Inferior parietal cortex (tissue), 1 donor: ENCODE results near the gene CBX8.
"Not testable (repeated sequence)": the region's sequence is repeated elsewhere in the genome, so short reads cannot be mapped to it uniquely, and the experiment has no call there.

ENCODE experiments used
- DNase-seq: peaks from one replicate; pipeline ENCODE4 v3.0.0-alpha.2; 2016; ENCODE audit errors: extremely low spot score

CBX8 gene

DNA sequence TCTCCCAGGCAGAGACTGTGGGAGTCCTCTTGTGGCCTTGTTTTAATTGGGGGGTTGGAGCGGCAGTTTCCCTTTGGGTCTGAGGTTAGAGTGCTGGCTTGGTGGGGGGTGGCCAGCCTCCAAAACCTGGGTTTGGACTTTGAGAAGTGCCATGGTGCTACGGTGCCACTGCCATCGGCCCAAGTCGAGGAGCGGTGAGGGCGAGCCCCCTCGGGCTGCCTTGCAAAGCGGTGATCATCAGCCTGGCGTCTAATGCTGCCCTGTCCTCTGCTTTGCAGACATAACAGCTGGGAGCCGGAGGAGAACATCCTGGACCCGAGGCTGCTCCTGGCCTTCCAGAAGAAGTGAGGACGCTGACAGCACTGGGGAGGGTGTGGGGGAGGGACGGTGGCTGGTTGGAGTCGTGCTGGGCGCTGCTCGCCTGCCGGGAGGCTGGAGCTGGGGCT lies 17.8 kb downstream of the CBX8 start:
- DNase-seq: no peak

DNA sequence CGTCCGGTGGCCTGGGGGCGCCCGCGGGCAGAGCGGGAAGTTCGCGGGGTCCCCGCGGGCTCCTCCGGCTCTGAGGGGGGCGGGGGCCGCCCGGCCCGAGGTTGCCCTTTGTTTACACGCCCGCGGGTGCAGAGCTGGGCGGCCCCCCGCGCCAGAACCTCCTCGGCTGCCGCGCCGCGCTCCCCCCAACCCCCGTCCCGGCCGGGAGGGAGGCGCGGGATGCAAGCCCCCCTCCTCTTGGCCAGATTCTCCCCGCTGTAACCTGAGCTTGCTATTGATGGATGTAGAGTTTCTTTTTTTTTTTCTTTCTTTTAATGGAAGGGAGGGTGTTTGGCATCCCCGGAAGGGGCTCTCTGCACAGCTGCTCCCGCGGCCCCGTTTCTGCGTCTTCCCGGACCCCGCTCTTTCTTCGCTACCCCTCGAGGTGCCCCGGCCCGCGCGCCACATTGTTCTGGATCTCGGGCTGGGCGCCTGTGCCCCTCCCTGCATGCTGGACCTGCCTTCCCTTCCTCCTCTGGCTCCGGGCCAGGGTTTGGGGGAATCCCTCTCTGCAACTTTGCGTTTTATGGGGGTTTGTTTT lies 18.3 kb downstream of the CBX8 start:
- DNase-seq: no peak

DNA sequence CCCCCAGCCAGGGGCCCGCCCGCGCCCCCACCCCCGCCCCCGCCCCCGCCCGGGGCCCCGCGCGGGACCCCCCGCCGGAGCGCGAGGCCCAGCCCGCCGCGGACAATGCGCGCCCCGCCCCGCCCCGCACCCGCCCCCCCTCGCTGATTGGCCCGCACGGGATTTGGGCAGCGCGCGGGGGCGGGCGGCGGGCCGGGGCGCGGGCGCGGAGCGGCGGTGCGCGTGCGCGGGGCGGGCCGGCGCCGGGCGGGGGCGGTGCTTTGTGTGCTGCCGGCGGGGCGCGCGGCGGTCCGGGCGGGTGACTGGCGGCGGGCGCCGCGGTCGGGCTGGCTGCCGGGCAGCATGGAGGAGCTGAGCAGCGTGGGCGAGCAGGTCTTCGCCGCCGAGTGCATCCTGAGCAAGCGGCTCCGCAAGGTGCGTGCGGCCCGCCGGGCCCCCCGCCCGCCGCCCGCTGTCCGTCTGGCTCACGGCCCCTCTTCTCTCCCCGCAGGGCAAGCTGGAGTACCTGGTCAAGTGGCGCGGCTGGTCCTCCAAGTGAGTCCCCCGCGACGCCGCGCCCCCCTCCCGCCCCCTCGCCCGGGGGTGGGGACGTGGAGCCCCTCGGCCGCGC lies 18.9 kb downstream of the CBX8 start, which contains the start of gene CBX2:
Gene CBX2 (plus strand): TSS at position 255 of the 610 bp plus-strand sequence. CDS start 88 bp downstream, at position 343.
- peak; percentile 25 for DNase-seq

DNA sequence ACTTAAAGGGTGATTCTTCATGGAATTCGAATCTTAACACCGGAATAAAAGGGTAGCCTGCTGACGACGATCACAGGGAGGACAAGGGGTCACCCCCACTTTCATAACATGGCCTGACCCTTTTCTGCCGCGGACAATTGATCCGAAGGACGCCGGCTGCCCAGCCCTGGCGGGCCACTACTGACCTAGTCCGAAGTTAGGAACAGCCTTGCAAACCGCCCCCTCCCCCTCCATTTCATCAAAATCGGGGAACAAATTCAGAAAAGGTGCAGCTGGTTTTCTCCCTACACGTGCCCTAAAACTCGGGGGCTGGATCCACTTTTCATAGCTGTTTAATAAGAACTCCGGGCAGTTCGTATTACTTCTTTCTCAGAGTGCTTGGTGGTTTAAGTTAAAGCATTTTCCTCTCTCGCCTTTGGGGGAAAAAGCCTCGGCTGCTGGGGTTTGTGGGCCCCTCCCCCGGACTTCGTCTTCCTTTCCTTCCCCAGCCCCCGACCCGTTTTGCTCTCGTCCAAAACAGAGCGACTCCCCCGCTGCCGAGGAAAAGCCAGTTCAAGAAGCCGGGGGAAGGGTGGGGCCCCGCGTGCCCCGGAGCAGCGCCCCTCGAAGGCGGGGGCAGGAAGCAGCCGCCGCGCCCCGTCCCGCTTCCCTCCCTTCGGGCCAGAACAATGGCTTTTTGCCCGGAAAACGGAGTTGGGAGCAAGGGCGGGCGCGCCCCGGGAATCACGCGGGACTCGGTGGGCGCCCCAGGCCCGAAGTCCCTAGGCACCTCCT lies 19.6 kb downstream of the CBX8 start:
- peak; percentile 57 for DNase-seq

DNA sequence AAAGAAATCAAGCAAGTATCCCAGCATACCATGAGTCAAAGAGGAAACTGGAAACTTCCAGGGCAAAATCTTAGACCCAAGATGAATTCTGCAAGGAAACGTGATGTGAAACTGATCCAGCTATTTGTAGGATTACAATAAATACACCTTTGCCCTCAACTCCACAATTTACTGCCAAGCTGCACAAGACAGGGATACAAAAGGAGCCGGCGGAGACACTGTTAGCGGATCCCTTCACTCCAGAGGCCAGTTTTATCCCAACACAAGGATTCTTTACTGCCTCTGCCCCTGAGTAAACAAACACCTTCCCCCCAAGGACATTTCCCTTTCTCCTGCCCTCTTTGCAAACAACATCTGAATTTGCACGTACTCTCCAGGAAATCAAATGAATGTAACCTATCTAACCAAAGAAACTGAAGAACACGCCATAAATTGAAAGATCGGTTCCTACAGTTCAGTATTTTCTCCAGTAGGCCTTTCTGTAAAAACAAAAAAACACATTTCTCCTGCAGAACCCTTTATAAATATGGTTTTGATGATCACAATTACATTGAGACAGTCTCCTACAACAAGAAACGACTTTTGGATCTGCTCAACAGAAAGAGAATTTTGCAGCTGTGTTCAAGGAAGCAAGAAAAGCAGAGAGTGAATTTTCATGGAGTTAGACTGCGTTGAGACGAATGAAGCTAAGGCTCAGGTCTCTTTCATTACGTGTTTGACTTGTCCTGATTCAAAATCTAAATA lies 20.3 kb downstream of the CBX8 start:
- no peak for DNase-seq

DNA sequence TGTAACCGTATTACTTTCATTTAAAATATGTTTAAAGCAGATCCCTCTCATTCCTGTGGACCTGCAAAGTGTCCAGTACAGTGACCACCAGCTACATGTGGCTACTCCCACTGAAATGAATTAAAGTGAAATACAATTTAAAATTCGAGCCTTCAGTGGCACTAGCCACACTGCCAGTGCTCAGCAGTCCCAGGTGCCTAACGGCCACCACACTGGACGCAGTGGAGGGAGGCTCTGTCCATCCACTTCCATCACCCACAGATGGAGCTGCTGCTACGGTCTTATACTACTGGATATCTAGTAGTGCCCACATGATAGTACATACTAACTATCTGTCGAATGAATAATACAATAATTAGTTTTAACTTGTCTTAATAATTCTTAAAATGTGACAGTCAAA lies 21.2 kb downstream of the CBX8 start:
- no peak for DNase-seq

DNA sequence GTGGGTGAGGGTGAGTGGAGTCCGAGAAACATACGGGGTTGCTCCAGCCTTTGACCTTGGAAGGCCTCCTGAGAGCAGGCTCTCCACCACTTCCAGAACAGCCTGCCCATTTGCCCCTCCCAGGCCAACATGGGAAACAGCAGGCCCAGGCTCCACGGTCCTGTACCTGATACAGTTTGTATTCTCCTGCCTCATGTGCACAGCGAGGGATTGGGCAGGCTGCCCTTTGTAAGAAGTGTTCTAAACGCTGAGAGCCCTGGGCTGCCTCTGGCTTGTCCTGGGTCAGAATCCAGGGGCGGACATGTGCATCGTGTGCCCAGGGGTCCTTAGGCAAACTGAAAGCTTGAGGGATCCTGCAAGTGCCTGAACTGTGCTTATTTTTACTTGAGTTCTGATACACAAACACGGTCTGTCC lies 22.3 kb downstream of the CBX8 start:
- DNase-seq: no peak

DNA sequence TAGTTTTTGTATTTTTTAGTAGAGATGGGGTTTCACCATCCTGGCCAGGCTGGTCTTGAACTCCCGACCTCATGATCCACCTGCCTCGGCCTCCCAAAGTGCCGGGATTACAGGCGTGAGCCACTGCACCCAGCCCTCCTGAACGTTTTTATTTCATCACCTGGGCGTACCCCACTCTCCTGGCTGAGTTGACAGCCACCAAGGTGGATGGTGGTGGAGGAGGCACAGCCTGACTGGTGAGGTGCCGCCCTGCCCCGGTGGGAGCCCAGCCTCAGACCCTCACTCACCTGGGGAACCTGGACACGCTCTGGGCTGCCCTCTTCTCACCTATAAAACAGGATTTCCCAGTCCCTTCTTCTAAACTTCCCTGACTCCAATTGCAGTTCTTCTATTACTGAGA lies 24.2 kb downstream of the CBX8 start:
- DNase-seq: not testable (repeated sequence)

DNA sequence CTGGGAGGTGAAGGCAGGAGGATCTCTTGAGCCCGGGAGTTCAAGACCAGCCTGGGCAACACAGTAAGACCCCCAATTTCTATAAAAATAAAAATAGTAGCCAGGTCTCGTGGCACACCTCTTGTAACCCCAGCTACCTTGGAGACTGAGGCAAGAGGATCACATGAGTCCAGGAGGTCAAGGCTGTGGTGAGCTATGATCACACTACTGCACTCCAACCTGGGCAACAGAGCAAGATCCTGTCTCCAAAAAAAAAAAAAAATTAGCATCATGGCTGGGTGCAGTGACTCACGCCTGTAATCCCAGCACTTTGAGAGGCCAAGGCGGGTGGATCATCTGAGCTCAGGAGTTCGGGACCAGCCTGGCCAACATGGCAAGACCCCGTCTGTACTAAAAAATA lies 25.6 kb downstream of the CBX8 start:
- no peak for DNase-seq

DNA sequence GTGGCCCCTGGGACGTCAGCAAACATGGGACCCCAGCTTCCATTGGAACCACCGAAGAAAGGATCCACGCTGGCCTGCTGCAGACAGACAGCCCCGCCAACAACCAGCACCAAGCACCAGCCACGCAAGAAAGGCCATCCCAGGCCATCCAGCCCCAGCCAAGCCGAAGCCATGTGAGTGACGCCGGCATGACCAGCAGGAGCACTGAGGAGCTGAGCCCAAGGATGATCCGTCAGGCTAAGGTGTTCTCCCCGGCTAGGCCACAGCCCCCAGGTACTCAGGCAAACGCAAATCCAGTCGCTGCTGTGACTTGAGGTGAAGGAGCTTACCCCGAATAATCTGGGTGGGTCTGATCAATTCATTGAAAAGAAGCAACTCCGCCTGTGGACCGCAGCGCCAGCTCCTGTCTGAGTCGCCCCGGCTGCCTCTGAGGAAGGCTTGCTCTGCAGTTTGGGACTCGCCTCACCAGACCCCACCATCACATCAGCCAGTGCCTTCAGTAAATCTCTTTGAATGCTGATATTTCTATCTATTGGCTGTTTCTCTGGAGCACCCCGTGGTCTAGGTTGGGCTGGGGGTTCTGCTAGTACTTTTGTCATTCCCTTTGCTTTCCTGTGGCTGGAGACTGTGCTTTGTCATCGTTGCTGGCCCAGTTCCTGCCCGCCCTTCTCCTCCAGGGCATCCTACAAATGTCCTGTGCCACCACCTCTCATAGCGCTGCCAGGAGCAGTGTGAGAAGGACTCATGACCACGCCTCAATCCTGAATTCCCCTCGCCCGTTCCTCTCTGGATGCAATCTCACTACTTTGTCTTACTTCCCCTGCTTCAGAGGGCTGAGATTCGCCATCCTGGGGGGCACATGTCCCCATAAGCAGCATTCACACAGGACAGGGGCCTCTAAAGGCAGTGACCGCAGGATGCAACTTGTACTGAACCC lies 27.0 kb downstream of the CBX8 start:
- no peak for DNase-seq

DNA sequence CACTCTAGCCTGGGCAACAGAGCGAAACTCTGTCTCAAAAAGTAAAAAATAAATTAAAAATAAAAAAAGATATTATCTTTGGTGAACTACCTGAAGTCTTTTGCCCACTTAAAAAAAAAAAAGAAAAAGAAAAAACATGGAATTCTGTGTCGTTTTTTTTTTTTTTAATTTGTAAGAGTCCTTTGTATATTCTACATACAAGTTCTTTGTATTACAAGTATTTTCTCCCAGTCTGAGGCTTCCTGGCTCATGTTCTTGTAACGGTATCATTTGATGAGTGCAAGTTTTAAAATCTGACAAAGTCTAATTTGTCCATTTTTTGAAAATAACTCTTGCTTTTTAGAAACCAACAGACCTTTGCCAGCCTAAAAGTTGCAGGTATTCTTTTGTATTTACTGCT lies 31.2 kb downstream of the CBX8 start:
- no peak for DNase-seq

DNA sequence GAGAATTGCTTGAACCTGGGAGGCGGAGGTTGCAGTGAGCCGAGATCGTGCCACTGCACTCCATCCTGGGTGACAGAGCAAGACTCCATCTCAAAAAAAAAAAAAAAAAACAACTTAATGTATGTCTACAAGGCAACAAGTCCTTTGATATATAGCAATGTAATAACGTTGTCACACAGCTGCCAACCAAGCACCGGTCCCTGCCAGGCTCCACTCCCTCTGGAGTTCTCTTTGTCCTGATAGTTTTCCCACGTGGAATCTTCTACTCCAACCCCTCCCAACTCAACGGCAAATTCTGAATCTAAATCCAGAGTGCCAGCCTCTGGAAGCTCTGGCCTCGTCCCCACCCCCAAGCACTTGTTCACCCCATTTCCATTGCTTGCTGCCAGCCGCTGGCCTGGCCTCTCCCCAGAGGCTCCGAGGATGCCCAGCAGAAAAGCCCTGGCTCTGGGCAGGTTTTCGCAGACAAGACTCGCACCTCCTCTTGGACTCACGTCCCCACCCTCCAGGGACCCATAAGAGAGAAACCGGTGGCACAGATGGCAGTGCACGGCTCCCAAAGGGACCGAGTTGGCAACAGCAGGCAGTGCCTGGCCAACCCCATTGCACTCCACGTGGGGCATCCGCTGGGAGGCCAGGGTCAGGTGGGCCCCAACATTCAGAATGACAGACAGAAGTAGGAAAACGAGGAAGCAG lies 34.8 kb downstream of the CBX8 start:
- no peak for DNase-seq

DNA sequence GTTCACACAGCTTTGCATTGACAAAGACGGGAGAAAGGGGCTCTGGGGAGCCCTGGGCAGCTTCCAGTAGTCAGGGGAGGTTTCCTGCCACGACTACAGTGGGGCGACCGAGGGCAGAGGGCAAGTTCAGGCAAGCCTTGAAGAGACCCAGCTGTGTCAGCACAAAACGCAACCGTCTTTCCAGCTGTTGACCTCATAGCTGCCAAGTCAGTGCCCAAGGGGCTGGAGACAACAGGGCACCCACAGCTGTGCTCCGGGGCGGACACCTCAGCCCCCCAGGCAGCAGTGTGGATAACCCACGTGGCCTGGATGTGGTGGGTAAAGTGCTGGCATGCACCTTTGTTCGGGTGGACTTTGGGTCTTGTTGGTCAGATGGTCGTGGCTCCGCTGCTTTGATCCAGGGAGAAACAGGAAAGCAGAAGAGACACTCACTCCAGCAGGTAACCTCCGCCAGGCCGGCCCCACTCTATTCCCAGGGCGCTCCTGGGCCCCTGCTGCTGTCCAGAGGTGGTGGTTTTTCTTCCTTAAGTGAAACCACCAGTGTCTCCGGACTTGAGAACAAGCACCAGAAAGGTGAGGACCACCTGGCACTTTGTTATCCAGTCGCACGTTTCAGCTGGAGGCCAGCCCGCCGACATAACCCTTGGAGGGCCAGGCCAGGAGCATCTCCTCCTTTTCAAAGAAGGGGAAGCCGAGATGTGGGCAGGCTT lies 36.5 kb downstream of the CBX8 start:
- no peak for DNase-seq

DNA sequence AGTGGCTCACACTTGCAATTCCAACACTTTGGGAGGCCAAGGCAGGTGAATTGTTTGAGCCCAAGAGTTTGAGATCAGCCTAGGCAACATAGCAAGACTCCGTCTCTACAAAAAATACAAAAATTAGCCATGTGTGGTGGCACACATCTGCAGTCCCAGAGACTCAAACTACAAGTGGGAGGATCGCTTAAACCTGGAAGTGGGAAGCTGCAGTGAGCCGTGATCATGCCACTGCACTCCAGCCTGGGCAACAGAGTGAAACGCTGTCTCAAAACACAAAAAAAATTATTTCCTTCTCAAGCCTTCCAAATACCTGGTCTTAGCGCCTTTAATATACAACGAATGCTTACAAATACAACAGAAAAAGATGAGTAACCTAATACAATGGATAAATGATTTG lies 38.6 kb downstream of the CBX8 start:
- DNase-seq: no peak

DNA sequence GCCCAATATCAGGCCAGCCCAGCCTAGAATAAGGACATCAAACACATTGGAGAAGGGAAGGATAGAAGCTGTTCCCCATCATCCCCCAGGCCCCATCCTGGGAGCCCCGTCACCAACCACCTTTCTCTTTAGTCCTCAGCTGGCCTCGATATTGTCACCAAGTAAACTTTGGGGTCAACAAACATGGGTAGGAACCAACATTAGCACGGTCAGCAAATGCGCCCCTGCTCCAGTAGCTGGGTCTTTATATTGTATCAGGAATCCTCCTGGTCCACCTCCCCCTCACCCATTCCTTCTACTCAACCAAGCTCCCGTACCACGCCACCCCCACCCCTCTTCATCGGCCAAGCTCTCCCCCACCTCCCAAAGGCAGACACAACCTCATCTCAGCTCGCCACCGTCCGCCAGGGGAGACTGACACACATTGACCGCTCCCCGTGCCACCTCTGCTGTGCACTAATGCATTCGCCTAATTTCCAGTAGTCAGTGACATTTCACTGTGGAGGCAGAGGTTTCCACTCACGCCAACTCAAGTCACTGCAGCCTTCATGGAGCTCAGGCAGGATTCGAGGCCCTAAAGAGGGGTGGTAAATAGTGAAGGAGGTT lies 39.6 kb downstream of the CBX8 start:
- no peak for DNase-seq

DNA sequence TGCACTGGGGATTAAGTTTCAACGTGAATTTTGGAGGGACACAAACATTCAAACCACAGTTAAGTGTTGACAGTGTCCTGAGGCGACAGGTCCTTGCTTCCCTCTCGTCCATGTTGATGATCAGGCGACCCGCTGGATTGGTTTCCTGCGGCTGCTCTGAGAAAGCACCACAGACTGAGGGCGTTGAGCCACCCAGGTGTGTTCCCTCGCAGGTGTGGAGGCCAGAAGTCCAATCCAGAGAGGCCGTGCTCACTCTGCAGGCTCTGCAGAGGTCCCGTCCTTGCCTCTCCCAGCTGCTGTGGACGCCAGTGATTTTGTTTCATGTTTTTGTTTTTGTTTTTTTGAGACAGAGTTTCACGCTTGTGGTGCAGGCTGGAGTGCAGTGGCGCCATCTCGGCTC lies 41.3 kb downstream of the CBX8 start:
- no peak for DNase-seq

DNA sequence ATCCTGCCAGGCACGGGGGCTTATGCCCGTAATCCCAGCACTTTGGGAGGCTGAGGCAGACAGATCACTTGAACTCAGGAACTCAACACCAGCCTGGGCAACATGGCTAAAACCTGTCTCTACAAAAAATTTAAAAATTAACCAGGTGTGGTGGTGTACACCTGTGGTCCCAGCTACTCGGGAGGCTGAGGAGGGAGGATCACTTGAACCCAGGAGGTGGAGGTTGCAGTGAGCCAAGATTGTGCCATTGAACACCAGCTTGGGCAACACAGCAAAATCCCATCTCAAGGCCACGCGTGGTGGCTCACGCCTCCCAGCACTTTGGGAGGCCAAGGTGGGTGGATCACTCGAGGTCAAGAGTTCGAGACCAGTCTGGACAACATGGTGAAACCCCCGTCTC lies 42.0 kb downstream of the CBX8 start:
- not testable (repeated sequence) for DNase-seq

DNA sequence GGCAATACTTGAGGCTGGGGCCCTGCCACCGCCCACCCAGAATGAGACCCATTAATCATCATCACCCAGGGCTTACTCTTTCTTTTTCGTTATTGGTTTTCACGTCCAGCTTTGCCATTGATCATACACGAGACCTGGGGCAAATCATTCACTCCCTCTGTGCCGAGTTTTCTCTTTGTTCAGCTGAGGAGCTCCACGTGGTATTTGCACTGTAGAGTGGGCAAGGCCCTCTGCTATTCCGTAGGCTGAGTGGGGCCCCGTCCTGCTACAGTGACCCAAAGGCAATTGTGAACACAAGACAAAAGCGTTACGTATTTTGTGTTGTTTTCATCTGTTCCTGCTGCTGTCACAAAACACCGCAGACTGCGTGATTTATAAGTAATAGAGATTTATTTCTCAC lies 42.5 kb downstream of the CBX8 start:
- no peak for DNase-seq

DNA sequence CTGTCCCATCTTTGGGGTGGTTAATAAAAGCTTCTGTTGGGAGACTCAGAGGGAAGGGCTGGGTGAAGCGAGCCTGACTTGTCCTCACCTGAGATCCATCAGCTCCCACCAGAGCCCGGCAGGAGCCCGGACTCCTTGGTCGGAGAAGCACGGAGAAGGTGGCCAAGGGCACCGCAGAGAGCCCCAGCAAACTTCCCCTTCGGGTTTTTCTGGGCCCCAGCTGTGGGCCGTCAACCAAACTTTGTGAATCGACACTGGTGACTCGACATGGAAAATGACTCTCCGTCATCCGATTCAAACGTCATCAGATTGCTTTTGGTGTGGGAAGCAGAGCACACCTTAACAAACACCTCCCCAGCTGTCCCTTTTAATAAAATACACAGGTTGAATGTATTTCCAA lies 44.7 kb downstream of the CBX8 start:
- DNase-seq: no peak
